ENCODE data around the gene TM7SF3. TPM values are rescaled to one million over a fixed set of nuclear protein-coding genes. Genes with fewer than 3 reads are reported as not detected.
"Not testable (repeated sequence)": the region's sequence is repeated elsewhere in the genome, so short reads cannot be mapped to it uniquely, and the experiment has no call there.

TM7SF3 gene
- polyA plus RNA-seq, 3 donors from 2014 or later: 76.1 to 109 (median 78.1) TPM

- peak overlapping the region in 1 of 6 donors; percentile 5 for H3K27ac Mint-ChIP-seq
- no peak overlapping the region for H3K4me3 Mint-ChIP-seq
- no peak for DNase-seq
- H3K27me3 Mint-ChIP-seq (ENCODE audit: low read depth in 3 of 3): peaks cover 0 to 3% (median 2%) of the 10 kb centered on the region in 3 donors
- H3K9me3 Mint-ChIP-seq: no peaks in the 10 kb centered on the region
- peaks cover 32 to 49% (median 46%) of the 10 kb centered on the region in 3 donors for H3K36me3 Mint-ChIP-seq
- peaks cover 2 to 6% of the 10 kb centered on the region in 2 donors for H3K4me1 Mint-ChIP-seq
These were observed 26.4 kb downstream of the TM7SF3 start for GRCh38 chr12:26987634-26988424.

- Mint-ChIP-seq H3K4me3 (no peak overlapping the region), H3K27me3 (ENCODE audit: low read depth in 3 of 3) (peaks cover 0 to 3% (median 0%) of the 10 kb centered on the region in 3 donors), H3K27ac (peak overlapping the region in 1 of 6 donors; percentile 29), H3K36me3 (peaks cover 36 to 57% (median 45%) of the 10 kb centered on the region in 3 donors), H3K4me1 (peaks cover 2 to 6% of the 10 kb centered on the region in 2 donors), H3K9me3 (no peaks in the 10 kb centered on the region)
- no peak for DNase-seq
These were observed 31.3 kb downstream of the TM7SF3 start for GRCh38 chr12:26982866-26983265.

GRCh38 chr12:26979733-26980132 is 34.5 kb downstream of the TM7SF3 start:
- peaks cover 2 to 6% of the 10 kb centered on the region in 2 donors for H3K4me1 Mint-ChIP-seq
- peaks cover 22 to 46% (median 27%) of the 10 kb centered on the region in 3 donors for H3K36me3 Mint-ChIP-seq
- no peaks in the 10 kb centered on the region for H3K27me3 Mint-ChIP-seq (ENCODE audit: low read depth in 3 of 3)
- H3K27ac Mint-ChIP-seq: no peak overlapping the region
- DNase-seq: no peak
- no peak overlapping the region for H3K4me3 Mint-ChIP-seq
- H3K9me3 Mint-ChIP-seq: no peaks in the 10 kb centered on the region

GRCh38 chr12:26978801-26979200 is 35.4 kb downstream of the TM7SF3 start:
- Mint-ChIP-seq H3K4me3 (no peak overlapping the region), H3K27me3 (ENCODE audit: low read depth in 3 of 3) (no peaks in the 10 kb centered on the region), H3K4me1 (peaks cover 1 to 3% of the 10 kb centered on the region in 2 donors), H3K27ac (peak overlapping the region in 2 of 6 donors; percentile 14 to 17), H3K9me3 (no peaks in the 10 kb centered on the region), H3K36me3 (peaks cover 21 to 50% (median 21%) of the 10 kb centered on the region in 3 donors)
- no peak for DNase-seq

- Mint-ChIP-seq H3K4me3 (no peak overlapping the region), H3K27me3 (ENCODE audit: low read depth in 3 of 3) (no peaks in the 10 kb centered on the region), H3K27ac (peak overlapping the region in 2 of 6 donors; percentile 31 to 34), H3K4me1 (peaks cover 5 to 6% of the 10 kb centered on the region in 2 donors), H3K9me3 (no peaks in the 10 kb centered on the region), H3K36me3 (peaks cover 6 to 43% (median 18%) of the 10 kb centered on the region in 3 donors)
- no peak for DNase-seq
These were observed 37.5 kb downstream of the TM7SF3 start for GRCh38 chr12:26976687-26977086.

GRCh38 chr12:26971963-26972362 is 42.2 kb downstream of the TM7SF3 start:
- peak overlapping the region in 2 of 5 donors; percentile 7 to 41 for H3K4me3 Mint-ChIP-seq
- no peaks in the 10 kb centered on the region for H3K27me3 Mint-ChIP-seq (ENCODE audit: low read depth in 3 of 3)
- peak overlapping the region; percentile 31 to 83 (median 71) for H3K27ac Mint-ChIP-seq
- peaks cover 18 to 22% of the 10 kb centered on the region in 2 donors for H3K4me1 Mint-ChIP-seq
- no peaks in the 10 kb centered on the region for H3K9me3 Mint-ChIP-seq
- peak; percentile 38 to 52 (median 42) for DNase-seq
- H3K36me3 Mint-ChIP-seq: peaks cover 7 to 38% (median 14%) of the 10 kb centered on the region in 3 donors

GRCh38 chr12:26970136-26970535 is 44.0 kb downstream of the TM7SF3 start:
- no peak for DNase-seq
- Mint-ChIP-seq H3K27ac (peak overlapping the region in 2 of 6 donors; percentile 43 to 53), H3K4me3 (no peak overlapping the region), H3K27me3 (ENCODE audit: low read depth in 3 of 3) (no peaks in the 10 kb centered on the region), H3K36me3 (peaks cover 7 to 30% (median 12%) of the 10 kb centered on the region in 3 donors), H3K4me1 (peaks cover 18 to 22% of the 10 kb centered on the region in 2 donors), H3K9me3 (no peaks in the 10 kb centered on the region)

GRCh38 chr12:26966842-26967241 is 47.3 kb downstream of the TM7SF3 start:
- peak overlapping the region in 2 of 6 donors; percentile 37 to 51 for H3K27ac Mint-ChIP-seq
- peaks cover 11 to 24% (median 11%) of the 10 kb centered on the region in 3 donors for H3K36me3 Mint-ChIP-seq
- no peaks in the 10 kb centered on the region for H3K27me3 Mint-ChIP-seq (ENCODE audit: low read depth in 3 of 3)
- H3K4me3 Mint-ChIP-seq: no peak overlapping the region
- H3K4me1 Mint-ChIP-seq: peaks cover 14 to 18% of the 10 kb centered on the region in 2 donors
- H3K9me3 Mint-ChIP-seq: no peaks in the 10 kb centered on the region
- DNase-seq: no peak

GRCh38 chr12:26963413-26963812 is 50.8 kb downstream of the TM7SF3 start:
- Mint-ChIP-seq H3K27ac (peak overlapping the region in 2 of 6 donors; percentile 30 to 48), H3K36me3 (peaks cover 15 to 27% (median 15%) of the 10 kb centered on the region in 3 donors), H3K27me3 (ENCODE audit: low read depth in 3 of 3) (no peaks in the 10 kb centered on the region), H3K4me3 (no peak overlapping the region), H3K4me1 (no peaks in the 10 kb centered on the region), H3K9me3 (no peaks in the 10 kb centered on the region)
- DNase-seq: no peak

- peaks cover 0 to 7% of the 10 kb centered on the region in 2 donors for H3K4me1 Mint-ChIP-seq
- peaks cover 13 to 36% (median 19%) of the 10 kb centered on the region in 3 donors for H3K36me3 Mint-ChIP-seq
- H3K4me3 Mint-ChIP-seq: no peak overlapping the region
- no peaks in the 10 kb centered on the region for H3K9me3 Mint-ChIP-seq
- DNase-seq: no peak
- H3K27me3 Mint-ChIP-seq (ENCODE audit: low read depth in 3 of 3): no peaks in the 10 kb centered on the region
- no peak overlapping the region for H3K27ac Mint-ChIP-seq
These were observed 52.4 kb downstream of the TM7SF3 start for GRCh38 chr12:26961803-26962202.

- H3K27ac Mint-ChIP-seq: peak overlapping the region in 1 of 6 donors; percentile 29
- H3K27me3 Mint-ChIP-seq (ENCODE audit: low read depth in 3 of 3); H3K4me3 Mint-ChIP-seq; H3K9me3 Mint-ChIP-seq; DNase-seq: not testable (repeated sequence)
- H3K4me1 Mint-ChIP-seq: peaks cover 2 to 11% of the 10 kb centered on the region in 2 donors
- peaks cover 17 to 40% (median 23%) of the 10 kb centered on the region in 3 donors for H3K36me3 Mint-ChIP-seq
These were observed 52.8 kb downstream of the TM7SF3 start for GRCh38 chr12:26961391-26961790.

GRCh38 chr12:26954027-26954426 is 60.2 kb downstream of the TM7SF3 start:
- Mint-ChIP-seq H3K36me3 (peaks cover 9 to 27% (median 25%) of the 10 kb centered on the region in 3 donors), H3K27ac (peak overlapping the region in 5 of 6 donors; percentile 25 to 72 (median 50)), H3K27me3 (ENCODE audit: low read depth in 3 of 3) (peaks cover 0 to 2% (median 0%) of the 10 kb centered on the region in 3 donors), H3K4me3 (peak overlapping the region in 2 of 5 donors; percentile 23 to 25), H3K9me3 (no peaks in the 10 kb centered on the region), H3K4me1 (peaks cover 48 to 70% of the 10 kb centered on the region in 2 donors)
- no peak for DNase-seq

GRCh38 chr12:26953447-26953846 is 60.7 kb downstream of the TM7SF3 start:
- Mint-ChIP-seq H3K4me3 (peak overlapping the region in 3 of 5 donors; percentile 6 to 53 (median 23)), H3K4me1 (peaks cover 48 to 72% of the 10 kb centered on the region in 2 donors), H3K36me3 (peaks cover 11 to 29% (median 26%) of the 10 kb centered on the region in 3 donors), H3K27me3 (ENCODE audit: low read depth in 3 of 3) (peaks cover 0 to 2% (median 0%) of the 10 kb centered on the region in 3 donors), H3K27ac (peak overlapping the region in 5 of 6 donors; percentile 50 to 78 (median 62)), H3K9me3 (peaks cover 0 to 2% (median under 1%) of the 10 kb centered on the region in 6 donors)
- DNase-seq: no peak

GRCh38 chr12:26948309-26948708 is 65.9 kb downstream of the TM7SF3 start:
- no peak for DNase-seq
- peak overlapping the region in 1 of 5 donors; percentile 2 for H3K4me3 Mint-ChIP-seq

More at GRCh38 chr12:26948309-26948708, 65.9 kb downstream of the TM7SF3 start:
- Mint-ChIP-seq H3K4me1 (peaks cover 72 to 84% of the 10 kb centered on the region in 2 donors), H3K36me3 (peaks cover 6 to 14% (median 13%) of the 10 kb centered on the region in 3 donors), H3K27ac (peak overlapping the region in 4 of 6 donors; percentile 9 to 57 (median 16)), H3K27me3 (ENCODE audit: low read depth in 3 of 3) (peaks cover 0 to 2% (median 0%) of the 10 kb centered on the region in 3 donors), H3K9me3 (peaks cover 0 to 4% (median 3%) of the 10 kb centered on the region in 6 donors)

Data from immature natural killer cell (primary cell).